HG02870 (cell line): ENCODE data around the gene SUSD1.
"Not testable (repeated sequence)": the region's sequence is repeated elsewhere in the genome, so short reads cannot be mapped to it uniquely, and the experiment has no call there.

Experiments
- ATAC-seq: cut with Tn5 transposase; IDR thresholded peaks from one replicate; pipeline ENCODE4 v1.9.1; 2021; ENCODE audit warnings: mild to moderate bottlenecking, moderate library complexity; ENCODE audit not compliant: unreplicated experiment

The SUSD1 gene

DNA sequence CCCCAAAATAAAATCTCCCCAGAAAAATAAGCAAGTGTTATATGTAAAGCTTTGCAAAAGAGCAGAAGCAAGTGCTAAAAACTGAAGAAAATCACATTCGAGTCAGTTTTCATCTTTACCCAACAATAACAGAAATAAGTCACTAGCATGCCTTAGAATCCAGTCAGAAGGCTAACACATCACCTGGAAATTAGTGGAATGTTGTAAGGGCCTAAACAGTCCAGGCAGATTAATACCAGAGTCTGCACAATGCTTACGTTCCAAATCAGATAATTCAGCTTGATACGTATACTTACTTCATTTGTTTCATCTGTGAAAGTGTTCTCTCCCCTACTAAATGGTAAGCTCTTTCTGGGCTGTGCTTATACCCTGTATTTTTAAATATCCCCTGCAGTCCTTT lies 42.7 kb downstream of the SUSD1 start:
- ATAC-seq, result no peak

DNA sequence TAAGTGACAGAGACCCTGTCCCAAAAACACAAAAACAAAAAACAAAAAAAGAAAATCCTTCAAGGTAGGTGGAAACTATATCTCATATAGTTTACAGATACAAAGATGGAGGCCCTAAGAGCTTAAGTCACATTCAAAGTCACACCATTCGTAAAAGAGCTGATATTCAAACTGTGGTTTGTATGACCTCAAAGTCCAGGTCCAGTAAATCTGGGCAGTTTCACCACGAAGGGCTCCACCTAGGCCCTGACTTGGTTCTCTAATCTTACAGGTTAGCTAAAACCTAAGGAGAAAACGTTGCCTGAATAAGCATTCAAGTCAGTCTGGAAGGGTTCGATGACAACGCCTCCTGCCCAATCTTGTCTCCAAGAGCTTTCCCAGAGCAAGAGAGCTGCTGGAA lies 44.1 kb downstream of the SUSD1 start:
- no peak for ATAC-seq

DNA sequence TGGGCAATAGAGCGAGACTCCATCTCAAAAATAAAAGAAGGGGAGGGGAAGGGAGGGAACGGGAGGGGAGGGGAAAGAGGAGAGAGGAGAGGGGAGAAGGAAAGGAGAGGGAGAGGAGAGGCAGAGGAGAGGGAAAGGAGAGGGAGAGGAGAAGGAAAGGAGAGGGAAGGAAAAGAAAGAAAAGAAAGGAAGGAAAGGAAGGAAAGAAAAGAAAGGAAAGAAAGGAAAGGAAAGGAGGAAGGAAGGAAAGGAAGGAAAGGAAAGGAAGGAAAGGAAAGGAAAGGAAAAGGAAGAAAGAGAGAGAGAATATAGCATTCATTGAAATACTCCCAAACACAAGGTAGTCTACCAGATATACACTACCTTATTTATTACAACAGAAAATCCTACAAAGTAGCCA lies 44.8 kb downstream of the SUSD1 start:
- ATAC-seq, result no peak

DNA sequence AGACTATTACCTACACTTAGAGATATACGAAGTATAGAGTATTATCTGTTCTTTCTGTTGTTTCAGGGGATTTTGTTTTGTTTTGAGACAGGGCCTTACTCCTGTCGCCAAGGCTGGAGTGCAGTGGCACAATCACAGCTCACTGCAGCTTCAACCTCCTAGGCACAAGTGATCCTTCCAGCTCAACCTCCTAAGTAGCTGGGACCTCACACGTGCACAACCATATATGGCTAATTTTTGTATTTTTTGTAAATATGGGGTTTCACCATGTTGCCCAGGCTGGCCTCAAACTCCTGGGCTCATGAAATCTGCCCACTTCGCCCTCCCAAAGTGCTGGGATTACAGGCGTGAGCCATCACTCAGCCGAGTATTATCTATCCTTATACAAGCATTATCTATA lies 45.9 kb downstream of the SUSD1 start:
- no peak for ATAC-seq

- not testable (repeated sequence) for ATAC-seq
Measured at GRCh38 chr9:112128399-112128798, 46.7 kb downstream of the SUSD1 start.

DNA sequence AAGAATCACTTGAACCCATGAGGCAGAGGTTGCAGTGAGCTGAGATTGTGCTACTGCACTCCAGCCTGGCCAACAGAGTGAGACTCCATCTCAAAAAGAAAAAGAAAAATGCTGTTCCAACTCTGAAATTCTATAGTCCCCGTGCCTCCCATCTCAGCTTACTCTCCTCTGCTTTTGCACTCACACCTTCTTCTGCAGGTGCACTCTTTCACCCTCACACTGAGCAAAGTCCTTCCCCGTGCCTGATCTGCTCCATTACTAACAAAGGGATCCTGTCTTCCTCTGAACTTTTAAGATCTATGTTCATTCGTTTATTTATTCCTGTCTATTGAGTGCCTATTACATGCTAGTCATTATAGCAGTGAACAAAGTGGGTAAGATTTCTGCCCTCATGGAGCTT lies 47.8 kb downstream of the SUSD1 start:
- no peak for ATAC-seq

DNA sequence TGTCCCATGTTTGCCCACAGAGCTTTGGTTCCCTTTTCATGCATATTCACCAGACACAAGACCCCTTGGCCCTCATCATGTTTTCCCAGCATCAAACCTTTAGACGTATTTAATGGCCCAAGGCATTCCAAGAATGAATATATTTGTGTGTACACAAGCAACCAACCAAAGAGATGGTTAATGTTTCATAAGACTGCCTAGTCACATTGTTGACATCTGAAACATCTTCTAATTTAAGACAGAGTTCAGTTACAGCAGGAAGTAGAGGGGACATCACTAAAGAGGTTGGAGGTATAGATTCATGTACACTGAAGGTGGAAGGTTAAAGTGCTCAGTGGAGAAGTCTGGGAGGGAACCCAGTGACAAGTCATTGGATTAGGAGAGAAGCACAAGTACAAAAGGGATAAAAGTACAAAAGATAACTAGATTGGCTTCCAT lies 49.1 kb downstream of the SUSD1 start:
- ATAC-seq, result no peak

DNA sequence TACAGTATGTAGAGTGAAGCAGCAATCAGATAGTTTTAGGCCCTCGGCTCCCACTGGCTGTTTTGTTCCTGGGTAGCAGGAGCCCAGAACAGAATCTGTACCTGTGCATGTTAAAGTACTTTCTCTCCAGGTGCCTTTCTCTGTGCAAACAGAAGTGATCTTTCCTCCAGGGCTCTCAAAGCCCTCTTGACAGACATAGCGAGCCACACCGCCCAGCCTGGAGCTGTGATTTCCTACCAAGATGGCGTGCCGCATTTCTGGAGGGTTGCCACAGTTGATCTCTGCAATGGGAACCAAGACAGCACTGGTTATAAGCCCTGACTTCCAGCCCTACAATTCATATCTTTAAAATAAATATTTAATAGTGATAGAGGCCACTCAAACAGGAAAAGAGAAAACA lies 50.9 kb downstream of the SUSD1 start:
- no peak for ATAC-seq

DNA sequence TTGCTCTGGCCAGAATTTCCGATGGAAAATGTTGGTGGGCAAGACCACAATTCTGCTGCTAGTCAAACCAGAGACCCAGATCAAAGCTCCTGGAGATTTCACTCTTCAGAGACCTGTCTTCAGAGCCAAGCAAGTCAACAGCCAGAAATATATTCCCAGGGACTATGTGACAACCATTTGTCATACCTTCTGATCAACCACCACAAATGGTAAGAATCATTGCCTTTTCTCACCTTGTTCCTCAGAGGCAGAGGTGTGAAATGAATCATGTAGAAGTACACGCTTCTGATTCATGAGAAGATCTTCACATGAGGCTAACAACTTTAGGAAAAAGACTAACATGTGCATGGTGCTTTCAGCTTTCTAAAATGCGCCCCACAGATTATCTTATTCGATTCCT lies 53.5 kb downstream of the SUSD1 start:
- ATAC-seq, result no peak

DNA sequence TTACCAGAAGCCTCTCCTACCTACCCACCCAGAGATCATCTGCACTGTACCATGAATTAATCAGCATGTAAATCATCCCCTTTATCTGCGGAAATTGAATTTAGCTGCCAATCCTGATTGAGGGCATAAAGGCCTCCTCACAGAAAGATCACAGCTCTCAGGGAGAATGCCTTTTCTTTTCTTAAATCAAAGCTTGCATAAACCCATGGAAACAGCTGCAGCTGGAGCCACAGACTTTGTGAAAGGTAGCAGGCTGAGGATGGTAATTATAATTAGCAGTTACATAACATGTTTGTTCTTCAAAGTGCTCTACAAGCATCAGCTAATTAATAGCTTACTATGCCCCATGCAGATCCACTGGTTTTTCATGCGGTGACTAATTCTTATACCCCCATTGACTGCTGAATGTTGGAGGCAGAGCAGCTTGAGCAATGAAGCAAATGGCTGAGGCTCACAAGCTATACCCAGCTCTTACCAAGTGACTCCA lies 54.6 kb downstream of the SUSD1 start:
- ATAC-seq, result no peak

- ATAC-seq, result no peak
Measured at GRCh38 chr9:112120030-112120341, 55.1 kb downstream of the SUSD1 start.

- no peak for ATAC-seq
Measured at GRCh38 chr9:112119225-112120029, 55.7 kb downstream of the SUSD1 start.

DNA sequence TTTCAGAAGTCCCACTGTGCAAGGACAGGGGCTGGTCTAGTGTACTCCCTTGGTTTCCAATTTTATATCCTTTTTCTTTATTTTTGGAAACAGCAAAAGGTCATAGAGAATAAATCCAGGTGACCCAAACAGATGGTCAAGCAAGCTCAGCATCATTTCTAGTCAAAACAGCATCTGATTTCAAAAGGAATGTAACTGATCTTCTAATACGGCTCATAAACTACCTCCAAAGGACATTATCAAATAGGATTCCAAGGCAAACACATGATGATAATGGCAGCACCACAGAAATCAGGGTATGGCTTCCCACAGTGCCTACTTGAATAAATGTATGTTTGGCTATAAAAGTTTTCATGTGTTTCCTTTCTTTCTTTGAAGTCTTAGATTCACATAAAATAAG lies 57.1 kb downstream of the SUSD1 start:
- no peak for ATAC-seq

- ATAC-seq, result no peak
Measured at GRCh38 chr9:112115970-112116753, 58.9 kb downstream of the SUSD1 start.

GRCh38 chr9:112115109-112115508 lies 60.0 kb downstream of the SUSD1 start:
- ATAC-seq, result no peak

- no peak for ATAC-seq
Measured at GRCh38 chr9:112112941-112113681, 62.0 kb downstream of the SUSD1 start.

DNA sequence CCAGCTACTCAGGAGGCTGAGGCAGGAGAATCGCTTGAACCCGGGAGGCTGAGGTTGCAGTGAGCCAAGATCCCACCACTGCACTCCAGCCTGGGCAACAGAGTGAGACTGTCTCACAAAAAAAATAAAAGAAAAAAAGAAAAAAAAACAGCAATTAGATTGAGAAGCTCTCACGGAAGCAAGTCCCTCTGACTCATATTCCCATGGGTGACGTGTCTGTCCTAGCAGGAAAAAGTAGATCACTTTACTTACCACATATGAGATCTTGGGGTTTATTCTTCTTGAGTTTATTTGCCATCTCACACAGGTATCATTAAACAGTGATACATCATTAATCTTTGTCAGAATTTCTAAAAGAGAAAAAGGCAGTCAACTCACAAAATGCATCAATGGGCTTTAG lies 62.6 kb downstream of the SUSD1 start:
- no peak for ATAC-seq

DNA sequence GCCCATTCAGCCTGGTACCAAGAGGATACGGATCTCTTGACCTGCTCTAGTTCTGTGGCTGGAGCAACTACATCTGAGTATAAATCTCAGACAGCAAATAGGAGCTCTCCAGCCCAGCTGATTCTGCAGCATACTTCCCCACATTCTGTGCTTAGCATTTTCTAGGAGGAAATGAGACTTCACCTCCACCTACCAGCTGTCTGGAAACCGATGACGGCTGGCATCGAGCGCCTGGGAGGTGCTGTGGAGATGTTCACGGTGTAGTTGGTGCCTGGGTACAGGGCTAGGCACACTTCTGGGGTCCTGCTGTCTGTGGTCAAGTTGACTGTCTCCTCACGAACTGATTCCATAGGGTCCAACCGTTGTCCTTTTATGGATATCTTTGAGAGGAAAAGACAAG lies 63.6 kb downstream of the SUSD1 start:
- ATAC-seq, result no peak

DNA sequence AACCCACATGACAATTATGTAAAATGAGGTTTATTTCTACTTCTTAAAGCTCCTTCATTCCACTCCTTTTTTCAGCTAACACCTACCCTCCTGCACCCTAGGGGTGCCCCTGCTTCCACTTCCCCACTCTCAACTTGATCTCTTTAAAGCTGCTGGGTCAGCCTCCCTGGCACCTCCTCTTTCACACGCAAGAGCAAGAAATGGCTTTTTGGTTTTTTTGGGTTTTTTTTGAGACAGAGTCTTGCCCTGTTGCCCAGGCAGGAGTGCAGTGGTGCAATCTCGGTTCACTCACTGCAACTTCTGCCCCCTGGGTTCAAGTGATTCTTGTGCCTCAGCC lies 64.4 kb downstream of the SUSD1 start:
- ATAC-seq, result no peak

- no peak for ATAC-seq
Measured at GRCh38 chr9:112110094-112110776, 64.9 kb downstream of the SUSD1 start.

GRCh38 chr9:112104901-112105300 lies 70.2 kb downstream of the SUSD1 start:
- no peak for ATAC-seq
